ENCODE measurements around the gene DEFB113. TPM values are rescaled to one million over a fixed set of nuclear protein-coding genes. Genes with fewer than 3 reads are reported as not detected.
"Not testable (repeated sequence)": the region's sequence is repeated elsewhere in the genome, so short reads cannot be mapped to it uniquely, and the experiment has no call there.

Gene DEFB113
- not detected in 2 replicates for total RNA-seq (2014; rRNA removed; shearing (Covaris generic))

GRCh38 chr6:49969605-49970004 is at the start of gene DEFB113:
Gene DEFB113, minus strand, starts transcription at chr6:49969625. Its CDS starts 0 bp downstream, at chr6:49969625.
- in situ Hi-C loops (cut with HindIII; ENCODE audit: low sequenced_read_pairs) = no loop called here
- DNase-seq (ENCODE audit: low spot score) = no peak

GRCh38 chr6:50007819-50008218 is 38.4 kb upstream of the DEFB113 start:
- in situ Hi-C loops (cut with HindIII; ENCODE audit: low sequenced_read_pairs) = no loop called here
- DNase-seq (ENCODE audit: low spot score) = no peak

- DNase-seq (ENCODE audit: low spot score) = no peak
- in situ Hi-C loops (cut with HindIII; ENCODE audit: low sequenced_read_pairs) = no loop called here
Observed at GRCh38 chr6:50003139-50003538, 33.7 kb upstream of the DEFB113 start.

GRCh38 chr6:49995278-49995677 is 25.9 kb upstream of the DEFB113 start:
- in situ Hi-C loops (cut with HindIII; ENCODE audit: low sequenced_read_pairs) = no loop called here
- DNase-seq (ENCODE audit: low spot score) = no peak

- in situ Hi-C loops (cut with HindIII; ENCODE audit: low sequenced_read_pairs) = no loop called here
- DNase-seq (ENCODE audit: low spot score) = no peak
Observed at GRCh38 chr6:49988900-49989299, 19.5 kb upstream of the DEFB113 start.

GRCh38 chr6:49987749-49988148 is 18.3 kb upstream of the DEFB113 start:
- in situ Hi-C loops (cut with HindIII; ENCODE audit: low sequenced_read_pairs) = no loop called here
- DNase-seq (ENCODE audit: low spot score) = no peak

GRCh38 chr6:49986551-49986950 is 17.1 kb upstream of the DEFB113 start:
- in situ Hi-C loops (cut with HindIII; ENCODE audit: low sequenced_read_pairs) = no loop called here
- DNase-seq (ENCODE audit: low spot score) = no peak

- in situ Hi-C loops (cut with HindIII; ENCODE audit: low sequenced_read_pairs) = no loop called here
- DNase-seq (ENCODE audit: low spot score) = no peak
Observed at GRCh38 chr6:49982046-49982445, 12.6 kb upstream of the DEFB113 start.

GRCh38 chr6:49980898-49981297 is 11.5 kb upstream of the DEFB113 start:
- no peak for DNase-seq (ENCODE audit: low spot score)
- in situ Hi-C loops (cut with HindIII; ENCODE audit: low sequenced_read_pairs) = no loop called here

- in situ Hi-C loops (cut with HindIII; ENCODE audit: low sequenced_read_pairs) = no loop called here
- DNase-seq (ENCODE audit: low spot score) = no peak
Observed at GRCh38 chr6:49979584-49979983, 10.2 kb upstream of the DEFB113 start.

- no peak for DNase-seq (ENCODE audit: low spot score)
- in situ Hi-C loops (cut with HindIII; ENCODE audit: low sequenced_read_pairs) = no loop called here
Observed at GRCh38 chr6:49978332-49979226, 9.2 kb upstream of the DEFB113 start.

GRCh38 chr6:49966823-49967222 is 2.6 kb downstream of the DEFB113 start:
- in situ Hi-C loops (cut with HindIII; ENCODE audit: low sequenced_read_pairs) = no loop called here
- DNase-seq (ENCODE audit: low spot score) = no peak

GRCh38 chr6:49966334-49966733 is 3.1 kb downstream of the DEFB113 start:
- in situ Hi-C loops (cut with HindIII; ENCODE audit: low sequenced_read_pairs) = no loop called here
- DNase-seq (ENCODE audit: low spot score) = no peak

GRCh38 chr6:49964064-49964463 is 5.4 kb downstream of the DEFB113 start, which contains the start of gene DEFB114:
Gene DEFB114, minus strand, starts transcription at chr6:49964164. Its CDS starts 59 bp downstream, at chr6:49964105.
- DNase-seq (ENCODE audit: low spot score) = no peak
- in situ Hi-C loops (cut with HindIII; ENCODE audit: low sequenced_read_pairs) = no loop called here

GRCh38 chr6:49958180-49958579 is 11.2 kb downstream of the DEFB113 start:
- in situ Hi-C loops (cut with HindIII; ENCODE audit: low sequenced_read_pairs) = no loop called here
- DNase-seq (ENCODE audit: low spot score) = no peak

GRCh38 chr6:49955847-49956246 is 13.6 kb downstream of the DEFB113 start:
- in situ Hi-C loops (cut with HindIII; ENCODE audit: low sequenced_read_pairs) = no loop called here
- DNase-seq (ENCODE audit: low spot score) = no peak

- no peak for DNase-seq (ENCODE audit: low spot score)
- in situ Hi-C loops (cut with HindIII; ENCODE audit: low sequenced_read_pairs) = no loop called here
Observed at GRCh38 chr6:49951926-49952325, 17.5 kb downstream of the DEFB113 start.

GRCh38 chr6:49950415-49950751 is 19.0 kb downstream of the DEFB113 start:
- in situ Hi-C loops (cut with HindIII; ENCODE audit: low sequenced_read_pairs) = no loop called here
- no peak for DNase-seq (ENCODE audit: low spot score)

GRCh38 chr6:49949062-49949461 is 20.4 kb downstream of the DEFB113 start:
- in situ Hi-C loops (cut with HindIII; ENCODE audit: low sequenced_read_pairs) = no loop called here
- no peak for DNase-seq (ENCODE audit: low spot score)

- in situ Hi-C loops (cut with HindIII; ENCODE audit: low sequenced_read_pairs) = no loop called here
- no peak for DNase-seq (ENCODE audit: low spot score)
Observed at GRCh38 chr6:49946835-49947234, 22.6 kb downstream of the DEFB113 start.

GRCh38 chr6:49944068-49944467 is 25.4 kb downstream of the DEFB113 start:
- DNase-seq (ENCODE audit: low spot score); in situ Hi-C loops (cut with HindIII; ENCODE audit: low sequenced_read_pairs): not testable (repeated sequence)

All from G401 (cell line).